ENCODE measurements around the gene CDH15.

CDH15 gene

DNA sequence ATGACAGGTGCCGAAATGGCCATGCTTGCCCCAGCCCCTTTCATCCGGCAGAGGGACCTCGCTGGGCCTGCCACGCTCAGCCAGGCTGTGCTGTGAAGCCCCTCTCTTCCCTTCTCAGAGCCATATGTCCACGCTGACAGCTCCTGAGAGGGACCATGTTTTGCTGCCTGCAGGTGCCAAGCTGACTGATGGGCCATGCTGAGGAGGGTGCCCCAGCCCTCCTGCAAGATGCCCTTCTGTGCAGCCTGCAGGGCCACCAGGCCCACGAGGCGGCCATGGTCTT, 33.1 kb upstream of the CDH15 start:
- Histone ChIP-seq H3K4me3 (ENCODE audit: insufficient read depth, low read length, poor library complexity, severe bottlenecking) (no peak overlapping the region), H3K9ac (ENCODE audit: low read length) (no peak overlapping the region), H3K36me3 (ENCODE audit: low read length) (peaks cover 8% of the 10 kb centered on the region; the same call in 1 of the 2 replicates), H3K9me3 (ENCODE audit: insufficient read depth, low read length) (no peaks in the 10 kb centered on the region), H3K79me2 (ENCODE audit: insufficient read depth, low read length) (no peaks in the 10 kb centered on the region; the same call in 1 of the 2 replicates), H3K9me2 (replicated peaks; ENCODE audit: insufficient read depth, low read length) (no peaks in the 10 kb centered on the region), H3F3A (ENCODE audit: insufficient read depth) (no peaks in the 10 kb centered on the region), H2AFZ (ENCODE audit: low read depth, low read length, severe bottlenecking) (no peak overlapping the region), H3K27me3 (ENCODE audit: low read length) (no peaks in the 10 kb centered on the region), H3K4me2 (ENCODE audit: low read depth, low read length, poor library complexity, severe bottlenecking) (no peak overlapping the region), H4K20me1 (ENCODE audit: low read depth, low read length) (no peaks in the 10 kb centered on the region), H3K27ac (ENCODE audit: low read depth, low read length) (no peak overlapping the region)
- TF ChIP-seq, protein P1, sequence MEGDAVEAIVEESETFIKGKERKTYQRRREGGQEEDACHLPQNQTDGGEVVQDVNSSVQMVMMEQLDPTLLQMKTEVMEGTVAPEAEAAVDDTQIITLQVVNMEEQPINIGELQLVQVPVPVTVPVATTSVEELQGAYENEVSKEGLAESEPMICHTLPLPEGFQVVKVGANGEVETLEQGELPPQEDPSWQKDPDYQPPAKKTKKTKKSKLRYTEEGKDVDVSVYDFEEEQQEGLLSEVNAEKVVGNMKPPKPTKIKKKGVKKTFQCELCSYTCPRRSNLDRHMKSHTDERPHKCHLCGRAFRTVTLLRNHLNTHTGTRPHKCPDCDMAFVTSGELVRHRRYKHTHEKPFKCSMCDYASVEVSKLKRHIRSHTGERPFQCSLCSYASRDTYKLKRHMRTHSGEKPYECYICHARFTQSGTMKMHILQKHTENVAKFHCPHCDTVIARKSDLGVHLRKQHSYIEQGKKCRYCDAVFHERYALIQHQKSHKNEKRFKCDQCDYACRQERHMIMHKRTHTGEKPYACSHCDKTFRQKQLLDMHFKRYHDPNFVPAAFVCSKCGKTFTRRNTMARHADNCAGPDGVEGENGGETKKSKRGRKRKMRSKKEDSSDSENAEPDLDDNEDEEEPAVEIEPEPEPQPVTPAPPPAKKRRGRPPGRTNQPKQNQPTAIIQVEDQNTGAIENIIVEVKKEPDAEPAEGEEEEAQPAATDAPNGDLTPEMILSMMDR (IDR thresholded peaks at IDR 0.05; ENCODE audit: insufficient read depth, low read length, poor library complexity, severe bottlenecking) = no peak
- TF ChIP-seq EZH2phosphoT487 (conservative IDR thresholded peaks at IDR 0.05; ENCODE audit: low read length) = no peak

DNA sequence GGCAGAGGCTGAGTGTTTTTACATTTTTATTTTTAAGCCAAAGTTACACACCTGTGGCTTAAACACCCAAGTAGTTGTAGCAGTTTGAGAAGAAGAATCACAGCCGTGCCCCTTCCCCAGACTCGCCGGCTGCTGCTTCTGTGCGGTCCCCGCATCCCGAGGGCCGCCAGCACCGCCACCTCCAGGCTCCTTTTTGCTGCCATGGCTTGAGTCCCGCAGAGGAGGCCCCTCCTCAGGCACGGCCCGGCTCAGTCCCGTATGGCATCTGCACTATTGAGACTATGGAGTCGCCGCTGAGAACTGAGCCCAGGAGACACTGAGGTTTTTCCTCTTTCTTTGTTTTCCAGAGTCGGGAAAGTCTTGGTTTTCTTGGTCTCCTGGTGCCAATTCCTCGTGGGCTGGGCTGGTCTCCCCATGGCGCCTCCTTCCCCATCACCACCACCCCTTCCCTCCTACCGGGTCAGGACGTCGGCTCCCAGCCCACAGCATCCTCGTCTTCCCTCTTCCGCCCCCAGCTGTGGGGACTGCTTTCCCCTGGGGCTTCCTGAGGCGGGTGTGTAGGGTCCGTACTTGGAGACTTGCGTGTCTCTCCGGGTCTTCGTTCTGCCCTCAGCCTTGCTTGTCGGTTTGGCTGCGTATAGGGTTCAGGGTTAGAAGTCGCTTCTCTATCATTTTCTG, 32.6 kb upstream of the CDH15 start:
- Histone ChIP-seq H3K9me2 (replicated peaks; ENCODE audit: insufficient read depth, low read length) (no peaks in the 10 kb centered on the region), H3K36me3 (ENCODE audit: low read length) (peaks cover 5% of the 10 kb centered on the region; the same call in 1 of the 2 replicates), H4K20me1 (ENCODE audit: low read depth, low read length) (no peaks in the 10 kb centered on the region), H3K4me3 (ENCODE audit: insufficient read depth, low read length, poor library complexity, severe bottlenecking) (no peak overlapping the region), H3F3A (ENCODE audit: insufficient read depth) (no peaks in the 10 kb centered on the region), H3K9ac (ENCODE audit: low read length) (no peak overlapping the region), H3K4me2 (ENCODE audit: low read depth, low read length, poor library complexity, severe bottlenecking) (no peak overlapping the region), H3K79me2 (ENCODE audit: insufficient read depth, low read length) (no peaks in the 10 kb centered on the region; the same call in 1 of the 2 replicates), H3K9me3 (ENCODE audit: insufficient read depth, low read length) (no peaks in the 10 kb centered on the region), H2AFZ (ENCODE audit: low read depth, low read length, severe bottlenecking) (no peak overlapping the region), H3K27ac (ENCODE audit: low read depth, low read length) (no peak overlapping the region), H3K27me3 (ENCODE audit: low read length) (no peaks in the 10 kb centered on the region)
- TF ChIP-seq, protein P1 (IDR thresholded peaks at IDR 0.05; ENCODE audit: insufficient read depth, low read length, poor library complexity, severe bottlenecking) = no peak
- no peak for TF ChIP-seq EZH2phosphoT487 (conservative IDR thresholded peaks at IDR 0.05; ENCODE audit: low read length)

DNA sequence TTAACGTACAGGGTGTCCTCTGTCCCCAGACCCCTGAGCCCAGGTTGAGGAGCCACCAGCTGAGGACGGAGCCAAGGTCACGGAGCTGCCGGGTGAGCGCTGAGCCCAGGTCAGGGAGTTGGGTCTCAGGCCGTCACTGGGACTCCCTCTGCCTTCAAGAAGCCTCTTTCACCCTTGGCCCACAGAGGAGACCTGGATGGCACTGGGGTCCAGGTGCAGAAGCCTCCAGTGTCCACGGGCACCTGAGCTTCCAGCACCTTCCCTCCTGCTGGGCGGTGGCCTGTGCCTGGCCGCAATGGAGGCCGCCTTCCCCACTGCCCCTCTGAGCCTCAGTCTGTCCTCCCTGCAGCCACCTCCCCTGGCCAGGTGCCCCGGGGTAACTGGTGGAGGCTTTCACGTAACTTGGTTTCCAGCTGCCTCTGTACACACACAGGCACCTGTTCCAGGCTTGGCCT, 31.6 kb upstream of the CDH15 start:
- no peak overlapping the region for H3K4me3 ChIP-seq (ENCODE audit: insufficient read depth, low read length, poor library complexity, severe bottlenecking)
- H3F3A ChIP-seq (ENCODE audit: insufficient read depth) = no peaks in the 10 kb centered on the region
- H3K9me2 ChIP-seq (replicated peaks; ENCODE audit: insufficient read depth, low read length) = no peaks in the 10 kb centered on the region
- TF ChIP-seq EZH2phosphoT487 (conservative IDR thresholded peaks at IDR 0.05; ENCODE audit: low read length) = no peak
- TF ChIP-seq, protein P1 (IDR thresholded peaks at IDR 0.05; ENCODE audit: insufficient read depth, low read length, poor library complexity, severe bottlenecking) = no peak
- no peak overlapping the region for H3K9ac ChIP-seq (ENCODE audit: low read length)
- H3K36me3 ChIP-seq (ENCODE audit: low read length) = peaks cover 2% of the 10 kb centered on the region; the same call in 1 of the 2 replicates
- no peaks in the 10 kb centered on the region for H4K20me1 ChIP-seq (ENCODE audit: low read depth, low read length)
- H2AFZ ChIP-seq (ENCODE audit: low read depth, low read length, severe bottlenecking) = no peak overlapping the region
- H3K4me2 ChIP-seq (ENCODE audit: low read depth, low read length, poor library complexity, severe bottlenecking) = no peak overlapping the region
- no peaks in the 10 kb centered on the region for H3K9me3 ChIP-seq (ENCODE audit: insufficient read depth, low read length)
- no peaks in the 10 kb centered on the region for H3K79me2 ChIP-seq (ENCODE audit: insufficient read depth, low read length)
- no peak overlapping the region for H3K27ac ChIP-seq (ENCODE audit: low read depth, low read length)
- no peaks in the 10 kb centered on the region for H3K27me3 ChIP-seq (ENCODE audit: low read length)

Measured in SU-DHL-6 (cell line).